ENCODE data around the gene TMPRSS13. TPM values are rescaled to one million over a fixed set of nuclear protein-coding genes. Genes with fewer than 3 reads are reported as not detected.
A peak's percentile ranks its signal among the peaks of the same experiment; 100 is the strongest.

TMPRSS13 gene
- total RNA-seq, 4 donors from 2014 or later, result 0.13 to 0.67 (median 0.31) TPM; not detected in 1

DNA sequence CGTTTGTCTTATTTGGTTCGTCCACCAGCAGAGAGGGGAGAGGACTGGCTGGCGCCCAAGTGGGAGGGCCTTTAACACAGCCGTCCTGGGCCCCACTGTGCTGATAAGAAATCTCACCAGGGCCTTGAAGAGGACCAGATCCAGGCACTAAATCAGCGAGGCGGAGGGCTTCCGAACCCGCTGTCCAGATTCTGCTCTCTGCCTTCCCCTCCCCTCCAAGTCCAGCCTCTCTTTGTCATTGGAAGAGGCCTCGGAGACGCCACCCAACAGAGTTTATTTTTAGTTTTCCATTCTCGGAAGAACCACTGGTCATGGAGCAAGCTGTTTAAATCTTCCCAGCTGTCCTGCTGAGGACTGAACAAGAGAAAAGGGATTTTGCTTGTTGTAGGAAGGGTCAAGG, 43.4 kb downstream of the TMPRSS13 start:
- Histone ChIP-seq H3K4me1 (peaks cover 0 to 57% (median 16%) of the 10 kb centered on the region in 3 donors), H3K4me3 (peak overlapping the region; percentile 6 to 35), H3K27me3 (no peaks in the 10 kb centered on the region), H3K27ac (peak overlapping the region; percentile 40 to 87 (median 84)), H3K9me3 (no peaks in the 10 kb centered on the region), H3K36me3 (no peaks in the 10 kb centered on the region)
- TF ChIP-seq POLR2AphosphoS5 (IDR thresholded peaks at IDR 0.05) (peak; percentile 61), EP300 (IDR thresholded peaks at IDR 0.05) (no peak), POLR2A (IDR thresholded peaks at IDR 0.05) (no peak)
- TF ChIP-seq, protein P1, sequence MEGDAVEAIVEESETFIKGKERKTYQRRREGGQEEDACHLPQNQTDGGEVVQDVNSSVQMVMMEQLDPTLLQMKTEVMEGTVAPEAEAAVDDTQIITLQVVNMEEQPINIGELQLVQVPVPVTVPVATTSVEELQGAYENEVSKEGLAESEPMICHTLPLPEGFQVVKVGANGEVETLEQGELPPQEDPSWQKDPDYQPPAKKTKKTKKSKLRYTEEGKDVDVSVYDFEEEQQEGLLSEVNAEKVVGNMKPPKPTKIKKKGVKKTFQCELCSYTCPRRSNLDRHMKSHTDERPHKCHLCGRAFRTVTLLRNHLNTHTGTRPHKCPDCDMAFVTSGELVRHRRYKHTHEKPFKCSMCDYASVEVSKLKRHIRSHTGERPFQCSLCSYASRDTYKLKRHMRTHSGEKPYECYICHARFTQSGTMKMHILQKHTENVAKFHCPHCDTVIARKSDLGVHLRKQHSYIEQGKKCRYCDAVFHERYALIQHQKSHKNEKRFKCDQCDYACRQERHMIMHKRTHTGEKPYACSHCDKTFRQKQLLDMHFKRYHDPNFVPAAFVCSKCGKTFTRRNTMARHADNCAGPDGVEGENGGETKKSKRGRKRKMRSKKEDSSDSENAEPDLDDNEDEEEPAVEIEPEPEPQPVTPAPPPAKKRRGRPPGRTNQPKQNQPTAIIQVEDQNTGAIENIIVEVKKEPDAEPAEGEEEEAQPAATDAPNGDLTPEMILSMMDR (IDR thresholded peaks at IDR 0.05), result no peak
- peak; percentile 82 for ATAC-seq
- WGBS, 2 donors (ENCODE audit: low coverage in 1 of 2), result 6 to 28% methylated on average over 3 to 6 of the region's 11 CpGs

DNA sequence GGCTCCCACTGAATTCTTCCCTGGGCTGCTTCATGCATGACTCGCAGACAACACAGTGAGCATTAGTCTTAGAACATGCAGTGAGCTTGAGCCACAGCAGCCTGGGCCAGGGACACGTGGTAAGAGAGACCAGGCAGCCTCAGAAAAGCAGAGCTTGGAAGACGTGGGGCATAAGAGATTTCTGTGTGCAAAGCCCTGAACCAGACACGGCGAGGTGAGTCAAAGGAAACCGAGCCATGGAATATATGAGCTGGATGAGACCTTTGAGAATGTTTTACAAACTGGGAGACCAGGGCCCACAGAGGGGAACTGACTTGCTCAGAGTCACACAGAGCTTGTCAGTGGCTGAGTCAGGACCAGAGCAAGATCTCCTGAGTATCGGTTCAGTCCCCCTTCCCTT, 44.2 kb downstream of the TMPRSS13 start:
- Histone ChIP-seq H3K4me3 (no peak overlapping the region), H3K27ac (peak overlapping the region; percentile 40 to 87 (median 84))
- WGBS, 2 donors (ENCODE audit: low coverage in 1 of 2), result 29 to 38% methylated on average over 4 to 6 of the region's 7 CpGs

DNA sequence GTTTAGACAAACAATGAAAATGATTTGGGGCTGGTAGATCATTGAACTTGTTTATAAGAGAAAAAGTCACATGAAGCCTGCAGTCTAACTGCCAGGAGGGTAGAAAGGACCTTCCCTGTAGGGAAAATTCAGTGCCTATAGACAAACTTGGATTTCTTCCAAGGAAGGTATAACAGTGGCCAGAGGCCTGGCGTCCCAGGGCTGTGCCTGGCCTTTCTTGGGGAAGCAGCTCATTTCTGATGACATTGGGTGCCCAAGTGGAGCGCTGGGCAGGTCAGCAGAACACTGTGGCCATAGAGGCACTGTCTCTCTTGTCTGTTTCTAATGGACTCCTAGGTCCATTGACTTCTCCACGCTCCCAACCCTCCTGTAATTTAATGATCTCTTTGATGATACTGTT, 46.1 kb downstream of the TMPRSS13 start:
- no peaks in the 10 kb centered on the region for H3K9me3 ChIP-seq
- no peak for ATAC-seq
- TF ChIP-seq POLR2A (IDR thresholded peaks at IDR 0.05), result no peak
- no peak for TF ChIP-seq EP300 (IDR thresholded peaks at IDR 0.05)
- TF ChIP-seq, protein P1 (IDR thresholded peaks at IDR 0.05), result no peak
- TF ChIP-seq POLR2AphosphoS5 (IDR thresholded peaks at IDR 0.05), result no peak
- no peaks in the 10 kb centered on the region for H3K36me3 ChIP-seq
- peaks cover 0 to 61% (median 16%) of the 10 kb centered on the region in 3 donors for H3K4me1 ChIP-seq
- no peaks in the 10 kb centered on the region for H3K27me3 ChIP-seq
- no peak overlapping the region for H3K4me3 ChIP-seq
- WGBS, 2 donors (ENCODE audit: low coverage in 1 of 2), result 75 to 100% methylated on average over 1 to 2 of the region's 3 CpGs
- peak overlapping the region in 3 of 4 donors; percentile 61 to 83 (median 64) for H3K27ac ChIP-seq

More for the DNA sequence above, 44.2 kb downstream of the TMPRSS13 start:
- Histone ChIP-seq H3K9me3 (no peaks in the 10 kb centered on the region), H3K36me3 (no peaks in the 10 kb centered on the region), H3K27me3 (no peaks in the 10 kb centered on the region), H3K4me1 (peaks cover 0 to 59% (median 16%) of the 10 kb centered on the region in 3 donors)
- TF ChIP-seq, protein P1 (IDR thresholded peaks at IDR 0.05), result no peak
- peak; percentile 15 for TF ChIP-seq POLR2AphosphoS5 (IDR thresholded peaks at IDR 0.05)
- ATAC-seq, result peak; percentile 31

DNA sequence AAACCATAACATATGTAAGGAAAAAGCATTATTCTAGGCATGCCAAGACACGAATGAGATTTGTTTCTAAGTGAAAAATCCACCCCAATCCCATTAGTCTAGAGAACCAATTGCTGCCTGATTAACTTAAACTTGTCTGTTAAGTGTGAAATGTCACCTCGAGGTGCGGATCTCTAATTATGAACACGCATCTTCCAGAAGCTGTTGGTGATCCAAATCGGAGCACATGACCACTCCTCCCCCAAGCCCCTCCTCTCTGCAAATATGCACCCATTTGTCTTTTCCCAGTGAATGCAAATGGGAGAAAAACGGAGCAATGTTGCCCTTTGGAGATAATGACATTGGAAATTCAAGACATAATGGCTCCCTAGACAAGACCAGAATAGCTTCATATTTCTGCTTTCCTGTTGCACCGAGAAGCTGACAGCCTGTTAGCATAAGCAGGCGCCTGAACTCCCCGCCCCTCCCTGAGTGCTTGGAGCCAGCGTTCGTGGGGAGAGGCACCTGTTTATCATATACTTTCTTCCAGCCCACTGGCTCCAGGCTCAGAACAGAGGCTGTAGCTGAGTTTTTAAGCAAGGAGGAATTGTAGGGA, 46.8 kb downstream of the TMPRSS13 start:
- no peak for ATAC-seq
- H3K27ac ChIP-seq, result peak overlapping the region in 3 of 4 donors; percentile 61 to 83 (median 64)
- no peaks in the 10 kb centered on the region for H3K27me3 ChIP-seq
- H3K36me3 ChIP-seq, result no peaks in the 10 kb centered on the region
- peak overlapping the region in 1 of 2 donors; percentile 7 for H3K4me3 ChIP-seq
- WGBS, 2 donors (ENCODE audit: low coverage in 1 of 2), result 14 to 28% methylated on average over 6 to 10 of the region's 11 CpGs
- TF ChIP-seq POLR2A (IDR thresholded peaks at IDR 0.05), result no peak
- TF ChIP-seq, protein P1 (IDR thresholded peaks at IDR 0.05), result no peak
- TF ChIP-seq EP300 (IDR thresholded peaks at IDR 0.05), result no peak
- no peak for TF ChIP-seq POLR2AphosphoS5 (IDR thresholded peaks at IDR 0.05)
- H3K4me1 ChIP-seq, result peaks cover 0 to 68% (median 19%) of the 10 kb centered on the region in 3 donors
- no peaks in the 10 kb centered on the region for H3K9me3 ChIP-seq

DNA sequence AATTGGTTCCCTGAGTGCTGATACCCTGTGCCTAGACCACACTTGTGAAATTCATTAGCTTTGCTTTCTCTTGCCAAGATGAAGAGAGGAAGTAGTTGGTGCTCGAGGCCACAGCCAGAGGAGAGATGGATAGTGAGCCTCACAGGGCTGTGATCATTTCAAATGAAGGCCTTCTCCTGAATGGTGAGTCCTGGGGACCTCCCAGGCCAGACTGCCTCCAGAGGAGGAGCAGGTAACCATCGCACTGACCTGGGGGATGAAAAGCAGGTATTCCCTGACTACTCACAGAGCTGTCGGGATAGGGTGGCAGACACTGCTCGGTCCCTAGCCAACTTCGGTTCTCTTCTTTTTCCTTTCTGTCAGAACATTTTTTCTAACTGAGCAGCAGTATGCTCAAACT, 48.0 kb downstream of the TMPRSS13 start:
- TF ChIP-seq POLR2AphosphoS5 (IDR thresholded peaks at IDR 0.05), result no peak
- TF ChIP-seq EP300 (IDR thresholded peaks at IDR 0.05), result no peak
- TF ChIP-seq POLR2A (IDR thresholded peaks at IDR 0.05), result no peak
- no peak for ATAC-seq
- WGBS, 2 donors (ENCODE audit: low coverage in 1 of 2), result 85 to 100% methylated on average over 4 of the region's 5 CpGs
- Histone ChIP-seq H3K4me3 (no peak overlapping the region), H3K27me3 (peaks cover 10% of the 10 kb centered on the region), H3K9me3 (no peaks in the 10 kb centered on the region), H3K4me1 (peaks cover 0 to 72% (median 23%) of the 10 kb centered on the region in 3 donors), H3K27ac (no peak overlapping the region), H3K36me3 (no peaks in the 10 kb centered on the region)

All from gastroesophageal sphincter (tissue), 4 donors.